GM21360 (cell line): ENCODE data around the gene PHF19.

Source experiments
- ATAC-seq: cut with Tn5 transposase; IDR thresholded peaks from one replicate; pipeline ENCODE4 v1.9.1; 2021; ENCODE audit warnings: mild to moderate bottlenecking, moderate library complexity; ENCODE audit not compliant: unreplicated experiment

Gene PHF19

DNA sequence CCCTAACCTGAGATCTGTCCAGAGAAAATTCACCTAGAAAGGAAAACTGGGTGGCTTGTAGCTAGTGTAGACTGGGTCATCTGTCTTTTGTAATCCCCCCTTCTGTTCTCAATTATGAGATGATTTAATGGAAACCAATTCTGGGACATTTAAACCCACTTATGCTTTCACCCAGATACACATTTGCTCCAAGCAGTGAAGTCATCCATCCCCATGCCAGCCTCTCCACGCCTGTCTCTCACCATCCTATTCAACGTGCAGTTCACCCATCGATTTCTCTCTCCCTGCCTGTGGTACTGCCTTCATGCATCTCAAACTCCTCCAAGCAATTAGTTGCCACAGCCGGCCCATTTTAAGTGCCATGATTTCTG, 1.8 kb downstream of the PHF19 start:
- ATAC-seq, result no peak

DNA sequence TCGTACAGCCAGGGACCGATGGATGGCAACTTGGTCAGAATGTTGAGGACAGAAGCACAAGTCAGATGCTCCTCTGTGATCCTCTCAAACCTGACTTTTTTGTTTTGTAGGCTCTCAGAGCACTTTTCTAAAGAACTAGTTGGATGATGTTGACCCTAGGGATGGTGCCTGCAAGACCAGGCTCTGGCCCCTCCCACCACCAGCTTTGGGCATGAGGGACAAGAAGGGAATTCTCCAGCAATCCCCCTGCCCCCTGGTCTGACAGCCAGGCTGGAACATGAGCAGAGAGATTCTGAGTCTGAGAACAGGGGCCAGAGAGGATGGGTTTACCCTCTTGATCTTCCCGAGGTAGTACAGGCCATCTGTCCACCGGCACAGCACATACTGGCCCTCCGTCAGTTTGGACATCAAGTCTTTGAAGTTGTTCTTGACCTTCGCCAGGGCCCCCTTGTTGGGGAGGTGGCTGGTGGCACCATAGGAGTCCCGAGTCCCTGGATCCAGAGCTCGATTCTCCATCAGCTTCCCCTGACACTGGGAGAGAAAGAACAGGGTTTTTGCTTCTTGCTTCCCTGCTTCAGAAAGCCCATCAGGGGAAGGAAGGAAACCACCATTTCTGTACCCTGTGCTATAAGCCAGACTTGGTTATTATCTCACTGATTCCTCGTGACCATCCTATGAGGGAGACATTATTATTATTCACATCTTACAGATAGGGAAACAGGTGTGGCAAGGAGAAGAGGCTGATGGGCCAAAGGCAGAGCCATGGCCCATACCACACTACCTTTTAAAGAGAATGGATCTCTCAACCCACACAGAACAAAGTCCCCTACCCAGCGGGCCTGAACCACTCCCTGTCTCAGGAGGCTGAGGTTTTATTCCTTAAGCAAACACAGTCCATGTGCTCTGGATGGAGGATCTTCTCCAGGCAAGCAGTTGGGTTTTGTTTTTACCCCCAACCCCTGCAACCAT, 2.5 kb downstream of the PHF19 start:
- ATAC-seq, result no peak

GRCh38 chr9:120873512-120873911, 3.5 kb downstream of the PHF19 start:
- ATAC-seq, result no peak

DNA sequence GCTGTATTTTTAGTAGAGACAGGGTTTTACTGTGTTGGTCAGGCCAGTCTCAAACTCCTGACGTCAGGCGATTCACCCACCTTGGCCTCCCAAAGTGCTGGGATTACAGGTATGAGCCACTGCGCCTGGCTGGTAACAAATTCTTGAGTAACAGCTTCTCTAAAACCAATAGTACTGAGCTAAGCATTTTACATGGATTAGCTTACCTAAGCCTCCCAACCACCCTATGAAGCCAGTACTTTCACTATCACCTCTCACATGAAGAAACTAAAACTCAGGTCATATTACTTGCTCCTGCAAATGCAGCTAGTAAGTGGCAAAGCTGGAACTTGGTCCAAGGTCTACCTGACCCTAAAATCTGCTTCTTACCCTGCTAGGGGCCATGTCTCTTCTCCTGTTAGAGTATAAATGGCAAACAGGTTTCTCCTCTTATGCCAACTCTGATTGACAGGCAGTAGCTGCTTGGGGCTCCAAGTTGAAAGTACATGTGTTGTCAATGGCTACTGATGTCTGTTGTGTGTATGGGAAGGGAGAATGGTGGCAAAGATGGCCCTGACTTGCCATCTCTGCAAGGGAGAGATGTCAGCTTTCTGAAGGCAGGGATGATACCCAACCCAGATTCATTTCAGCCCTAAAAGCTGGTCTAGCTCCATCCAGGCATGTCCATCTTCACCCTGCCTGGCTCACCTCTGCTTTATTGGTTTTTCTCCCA, 4.0 kb downstream of the PHF19 start:
- no peak for ATAC-seq

- no peak for ATAC-seq
Observed at GRCh38 chr9:120870206-120870605, 6.8 kb downstream of the PHF19 start.

GRCh38 chr9:120869726-120870125, 7.3 kb downstream of the PHF19 start:
- ATAC-seq, result no peak

- ATAC-seq, result no peak
Observed at GRCh38 chr9:120869360-120869687, 7.7 kb downstream of the PHF19 start.

DNA sequence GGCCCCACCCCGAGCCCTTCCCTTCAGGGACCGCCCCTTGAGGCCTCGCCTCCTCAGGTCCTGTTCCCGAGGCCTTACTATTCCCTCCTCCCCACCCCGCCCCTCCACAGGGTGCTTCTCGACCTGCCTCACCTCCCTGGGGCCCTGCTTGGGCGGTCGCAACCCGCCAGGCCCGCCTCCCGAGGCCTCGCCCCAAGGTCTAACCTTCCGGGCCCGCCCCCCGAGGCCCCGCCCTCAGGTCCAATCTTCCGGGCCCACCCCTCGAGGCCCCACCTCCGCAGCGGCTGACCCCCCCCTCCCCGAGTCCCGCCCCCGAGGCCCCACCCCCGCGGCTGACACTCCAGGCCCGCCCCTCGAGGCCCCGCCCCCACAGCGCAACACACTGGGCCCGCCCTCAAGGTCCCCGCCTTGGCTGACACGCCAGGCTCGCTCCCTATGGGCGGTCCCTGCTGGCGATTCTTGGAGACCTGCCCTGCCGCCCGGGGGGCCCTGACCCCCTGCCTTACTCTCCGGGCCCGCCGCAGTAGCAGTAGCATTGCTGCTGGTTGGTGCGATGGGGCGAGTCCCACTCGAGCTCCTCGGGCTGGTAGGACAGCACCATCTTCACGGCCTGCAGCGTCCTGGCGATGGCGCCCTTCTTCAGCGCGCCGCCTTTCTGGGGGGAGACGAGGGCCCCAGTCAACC, 8.2 kb downstream of the PHF19 start:
- ATAC-seq, result peak; percentile 90

- no peak for ATAC-seq
Observed at GRCh38 chr9:120868339-120868675, 8.7 kb downstream of the PHF19 start.

DNA sequence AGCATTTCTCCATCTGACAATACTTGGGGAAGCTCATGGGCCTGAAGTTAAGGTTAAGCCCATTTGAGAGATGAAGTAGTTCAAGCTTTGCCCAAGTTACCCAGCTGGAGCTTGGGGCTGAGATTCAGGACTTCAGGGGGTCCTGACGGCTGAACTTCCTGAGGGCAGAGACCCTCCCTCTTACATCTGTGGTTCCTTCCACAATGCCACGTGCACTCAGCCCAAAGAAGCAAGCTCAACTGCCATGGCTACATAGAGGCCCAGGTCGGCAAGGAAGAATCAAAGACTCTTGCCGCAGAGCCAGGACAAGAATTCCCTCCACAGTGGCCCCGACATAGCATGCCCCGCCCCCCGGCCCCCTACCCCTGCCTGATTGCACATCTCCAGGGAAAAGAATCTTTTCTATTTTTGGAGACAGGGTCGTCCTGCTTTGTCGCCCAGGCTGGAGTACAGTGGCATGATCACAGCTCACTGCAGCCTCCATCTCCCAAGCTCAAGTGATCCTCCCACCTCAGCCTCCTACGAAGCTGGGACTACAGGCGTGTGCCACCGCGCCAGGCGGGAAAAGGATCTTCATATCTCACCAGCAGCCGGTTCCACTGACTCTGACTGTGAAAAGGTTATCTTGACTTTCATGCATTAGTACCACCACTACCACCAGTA, 9.2 kb downstream of the PHF19 start:
- ATAC-seq, result no peak

- no peak for ATAC-seq
Observed at GRCh38 chr9:120866651-120867050, 10.3 kb downstream of the PHF19 start.

- ATAC-seq, result no peak
Observed at GRCh38 chr9:120865809-120866208, 11.2 kb downstream of the PHF19 start.

DNA sequence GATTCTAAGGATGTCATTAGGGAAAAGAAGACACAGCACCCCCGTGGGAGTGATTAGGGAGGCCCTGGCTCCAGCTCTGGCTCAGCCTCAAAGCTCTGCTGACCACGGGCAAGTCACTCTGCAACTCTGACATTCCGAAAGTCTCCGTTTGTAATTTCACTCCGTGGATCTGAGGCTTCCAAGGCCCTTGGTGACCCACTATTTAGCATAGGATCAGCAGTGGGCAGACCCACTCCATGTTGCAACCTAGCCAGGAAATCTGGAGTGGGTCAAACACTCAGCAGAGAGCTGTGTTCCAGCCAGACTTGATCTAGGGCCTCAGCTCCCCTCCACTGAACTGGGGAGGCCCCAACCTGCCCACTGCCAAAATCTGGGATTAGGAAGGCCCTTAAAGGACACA, 11.8 kb downstream of the PHF19 start:
- ATAC-seq, result no peak

DNA sequence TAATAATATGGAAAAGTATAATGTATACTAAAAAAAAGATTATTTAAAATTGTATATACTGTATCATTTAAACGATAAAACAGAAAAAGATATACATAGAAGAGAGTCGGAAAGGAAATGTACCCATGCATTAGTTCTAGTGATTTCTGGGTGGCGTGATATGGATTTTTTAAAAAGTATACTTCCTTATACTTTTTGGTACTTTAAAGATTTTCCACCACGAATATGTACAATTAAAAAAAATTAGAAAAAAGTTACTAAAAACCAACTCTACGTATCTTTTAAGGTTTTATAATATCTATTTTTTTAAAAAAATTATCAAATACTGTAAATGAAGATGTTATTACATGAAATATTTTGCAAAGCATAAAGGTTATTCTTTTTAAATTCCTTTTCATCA, 12.3 kb downstream of the PHF19 start:
- no peak for ATAC-seq

GRCh38 chr9:120863833-120864232, 13.2 kb downstream of the PHF19 start:
- ATAC-seq, result no peak

DNA sequence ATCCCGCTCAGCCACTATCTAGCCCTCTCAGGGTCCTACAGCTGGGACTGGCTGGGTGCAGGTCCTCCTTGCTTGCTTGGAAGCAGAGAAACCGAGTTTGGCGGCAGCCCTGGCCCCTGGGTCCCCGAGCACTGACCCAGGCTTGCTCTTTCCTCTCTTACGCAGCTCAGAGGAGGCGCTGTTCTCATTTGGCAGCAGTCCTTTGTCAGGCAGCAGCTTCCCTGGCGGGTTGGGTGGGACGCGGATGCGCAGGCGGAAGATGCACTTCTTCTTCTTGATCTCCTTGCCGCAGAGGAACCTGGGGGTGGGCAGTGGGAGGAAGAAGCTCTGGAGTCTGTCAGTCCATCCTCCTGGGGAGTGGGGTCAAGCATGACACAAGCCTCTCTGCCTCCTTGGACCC, 14.5 kb downstream of the PHF19 start:
- no peak for ATAC-seq

GRCh38 chr9:120861935-120862334, 15.1 kb downstream of the PHF19 start:
- ATAC-seq, result no peak

- no peak for ATAC-seq
Observed at GRCh38 chr9:120860083-120860482, 16.9 kb downstream of the PHF19 start.

DNA sequence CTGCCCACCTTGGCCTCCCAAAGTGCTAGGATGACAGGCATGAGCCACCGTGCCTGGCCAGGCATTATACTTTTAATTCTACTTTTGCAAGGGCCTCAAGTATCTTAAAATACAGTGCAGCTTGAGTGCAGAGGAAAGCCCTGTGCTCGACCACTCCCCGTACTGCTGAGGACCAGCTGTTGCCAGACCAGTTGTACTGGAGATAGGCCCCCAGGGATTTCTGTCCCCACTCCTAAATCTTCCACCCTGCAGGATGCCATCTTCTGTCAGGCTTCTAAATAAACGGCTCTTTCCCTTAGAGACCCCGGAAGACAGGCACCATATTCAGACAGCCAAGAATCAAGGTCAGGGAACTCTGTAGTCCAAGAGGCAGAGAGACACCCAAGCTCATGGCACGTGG, 17.6 kb downstream of the PHF19 start:
- ATAC-seq, result no peak

DNA sequence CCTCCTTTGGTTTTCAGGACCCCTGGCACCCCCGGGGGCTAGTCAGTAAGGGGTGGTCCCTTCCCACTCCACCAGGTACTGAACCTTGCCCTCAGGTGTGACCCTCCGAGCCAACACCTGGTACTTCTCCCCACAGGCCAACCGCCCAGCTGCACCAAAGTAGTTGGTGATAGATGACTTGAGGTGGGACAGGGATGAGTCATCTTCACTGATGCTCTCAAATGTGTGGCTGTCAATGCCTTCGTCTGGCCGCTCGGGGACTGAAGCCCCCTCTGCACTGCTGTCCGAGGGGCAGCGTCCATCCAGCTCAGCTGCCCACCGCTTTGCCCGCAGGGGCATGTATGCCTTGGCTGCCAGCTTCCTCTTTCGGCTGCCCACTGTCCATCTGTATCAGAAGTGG, 19.1 kb downstream of the PHF19 start:
- no peak for ATAC-seq

GRCh38 chr9:120857481-120857880, 19.5 kb downstream of the PHF19 start:
- no peak for ATAC-seq
